ENCODE data around the gene SH3PXD2A.

- TF ChIP-seq, protein P1, sequence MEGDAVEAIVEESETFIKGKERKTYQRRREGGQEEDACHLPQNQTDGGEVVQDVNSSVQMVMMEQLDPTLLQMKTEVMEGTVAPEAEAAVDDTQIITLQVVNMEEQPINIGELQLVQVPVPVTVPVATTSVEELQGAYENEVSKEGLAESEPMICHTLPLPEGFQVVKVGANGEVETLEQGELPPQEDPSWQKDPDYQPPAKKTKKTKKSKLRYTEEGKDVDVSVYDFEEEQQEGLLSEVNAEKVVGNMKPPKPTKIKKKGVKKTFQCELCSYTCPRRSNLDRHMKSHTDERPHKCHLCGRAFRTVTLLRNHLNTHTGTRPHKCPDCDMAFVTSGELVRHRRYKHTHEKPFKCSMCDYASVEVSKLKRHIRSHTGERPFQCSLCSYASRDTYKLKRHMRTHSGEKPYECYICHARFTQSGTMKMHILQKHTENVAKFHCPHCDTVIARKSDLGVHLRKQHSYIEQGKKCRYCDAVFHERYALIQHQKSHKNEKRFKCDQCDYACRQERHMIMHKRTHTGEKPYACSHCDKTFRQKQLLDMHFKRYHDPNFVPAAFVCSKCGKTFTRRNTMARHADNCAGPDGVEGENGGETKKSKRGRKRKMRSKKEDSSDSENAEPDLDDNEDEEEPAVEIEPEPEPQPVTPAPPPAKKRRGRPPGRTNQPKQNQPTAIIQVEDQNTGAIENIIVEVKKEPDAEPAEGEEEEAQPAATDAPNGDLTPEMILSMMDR (IDR thresholded peaks at IDR 0.05): no peak
- TF ChIP-seq POLR2AphosphoS5 (IDR thresholded peaks at IDR 0.05) (no peak), POLR2A (IDR thresholded peaks at IDR 0.05) (no peak)
Observed at GRCh38 chr10:103746598-103746997, 108.8 kb downstream of the SH3PXD2A start.
